Stimulated activated CD8-positive, alpha-beta memory T cell treated with anti-CD3 and anti-CD28 coated beads, Interleukin-12 subunit alpha, Interleukin-12 subunit beta, amount 100 ng/mL, for 1 hour (primary cell): ENCODE results near the gene NTM.

Experiments used
- DNase-seq: peaks from one replicate; pipeline ENCODE4 v3.0.0-alpha.2; 2020; ENCODE audit warnings: low read depth

NTM gene

DNA sequence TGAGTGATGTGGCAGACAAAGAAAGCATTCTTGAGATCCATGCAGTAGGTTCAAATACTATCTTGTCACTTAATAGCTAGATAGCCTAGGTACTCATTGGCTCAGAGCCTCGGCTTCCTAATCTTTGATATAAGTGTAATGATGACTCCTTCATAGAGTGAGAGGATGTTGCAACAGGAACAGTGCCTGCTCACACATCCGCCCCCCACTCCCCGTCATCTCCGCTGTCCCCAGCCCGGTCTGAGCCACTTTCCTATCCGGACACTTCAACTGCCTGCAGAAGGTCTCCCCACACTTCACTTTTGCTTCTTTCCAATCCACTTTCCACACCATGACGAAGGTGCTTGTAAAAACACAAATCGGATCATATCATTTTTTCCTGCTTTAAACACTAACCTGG lies 128.8 kb downstream of the NTM start:
- no peak for DNase-seq

GRCh38 chr11:131503017-131503416 lies 132.6 kb downstream of the NTM start:
- DNase-seq = no peak

GRCh38 chr11:131504199-131504949 lies 134.0 kb downstream of the NTM start:
- DNase-seq = no peak

DNA sequence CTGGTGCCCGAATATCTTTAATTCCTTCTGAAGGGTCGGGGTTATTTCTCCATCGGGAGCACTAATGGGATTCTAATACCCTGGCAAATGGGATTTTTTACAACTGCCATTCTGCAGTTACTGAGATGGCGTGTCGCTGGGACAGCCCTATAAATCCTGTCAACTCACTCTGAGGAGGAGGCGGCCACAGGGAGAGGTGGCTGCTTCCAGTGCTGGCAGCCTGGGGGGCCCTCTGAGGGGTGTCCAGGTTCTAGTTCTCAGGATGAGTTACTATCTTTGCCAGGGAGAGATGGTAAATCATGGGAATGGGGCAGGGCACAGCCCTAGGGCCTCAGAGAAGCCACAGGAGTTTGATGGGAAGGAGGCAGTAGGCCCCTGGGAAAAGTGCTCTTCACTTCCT lies 135.9 kb downstream of the NTM start:
- no peak for DNase-seq

DNA sequence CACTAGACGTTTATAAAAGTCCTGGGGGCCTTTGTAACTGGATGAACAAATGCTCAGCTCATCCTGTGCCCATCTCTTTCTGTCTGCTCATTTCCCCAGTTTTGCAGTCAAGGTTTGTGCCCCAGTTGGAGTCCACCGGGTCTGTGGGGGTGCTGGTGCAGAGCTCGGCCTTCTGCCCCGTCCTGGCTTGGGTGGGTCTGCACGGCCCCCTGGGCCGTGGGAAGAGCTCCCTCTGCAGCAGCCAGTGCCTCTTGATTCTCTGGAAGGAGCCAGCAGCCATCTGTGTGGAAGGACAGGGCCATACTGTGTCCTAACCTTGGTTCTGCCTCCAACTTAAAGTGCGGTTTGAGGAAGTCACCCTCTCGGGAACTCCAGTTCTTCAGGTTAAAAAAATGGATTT lies 140.2 kb downstream of the NTM start:
- no peak for DNase-seq

GRCh38 chr11:131511794-131512193 lies 141.4 kb downstream of the NTM start:
- no peak for DNase-seq

- no peak for DNase-seq
These were observed 141.8 kb downstream of the NTM start for GRCh38 chr11:131512228-131512627.

GRCh38 chr11:131514062-131514461 lies 143.6 kb downstream of the NTM start:
- DNase-seq = no peak

GRCh38 chr11:131518305-131518838 lies 148.0 kb downstream of the NTM start:
- no peak for DNase-seq

DNA sequence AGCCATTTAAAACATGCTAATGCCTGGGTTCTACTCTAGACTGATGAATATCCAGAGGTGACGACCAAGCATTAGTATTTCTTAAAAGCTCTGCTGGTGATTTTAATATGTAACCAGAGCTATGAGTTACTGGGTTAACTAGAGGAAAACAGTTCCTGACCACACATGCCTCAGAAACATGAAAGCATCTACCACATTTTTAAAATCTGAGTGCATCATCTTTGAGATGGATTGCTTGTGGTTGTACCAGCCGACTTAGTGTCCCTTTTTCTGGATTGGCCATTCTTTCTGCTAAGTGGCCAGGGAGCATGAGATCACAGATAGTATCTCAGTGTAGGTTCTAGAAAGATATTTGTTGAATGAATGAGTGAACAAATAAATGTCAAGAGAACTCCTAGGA lies 152.4 kb downstream of the NTM start:
- no peak for DNase-seq

DNA sequence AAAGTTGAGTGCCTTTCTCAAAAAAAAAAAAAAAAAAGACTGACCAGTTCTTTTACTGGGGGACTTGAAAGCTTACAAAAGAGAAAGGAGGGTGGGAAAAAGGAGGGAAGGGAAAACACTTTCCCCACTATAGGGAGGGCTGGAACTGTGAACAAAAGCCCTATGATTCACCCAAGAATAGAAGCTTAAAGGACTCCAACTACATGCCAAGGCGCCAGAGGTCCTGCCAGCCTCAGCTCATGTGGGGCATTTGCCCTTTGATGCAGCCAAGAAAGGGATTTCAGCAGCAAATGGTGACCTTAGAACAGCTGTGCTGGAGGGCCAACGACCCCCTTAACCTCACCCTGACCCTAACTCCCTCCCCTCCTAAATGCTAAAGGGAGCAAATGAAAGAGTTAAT lies 160.0 kb downstream of the NTM start:
- no peak for DNase-seq

DNA sequence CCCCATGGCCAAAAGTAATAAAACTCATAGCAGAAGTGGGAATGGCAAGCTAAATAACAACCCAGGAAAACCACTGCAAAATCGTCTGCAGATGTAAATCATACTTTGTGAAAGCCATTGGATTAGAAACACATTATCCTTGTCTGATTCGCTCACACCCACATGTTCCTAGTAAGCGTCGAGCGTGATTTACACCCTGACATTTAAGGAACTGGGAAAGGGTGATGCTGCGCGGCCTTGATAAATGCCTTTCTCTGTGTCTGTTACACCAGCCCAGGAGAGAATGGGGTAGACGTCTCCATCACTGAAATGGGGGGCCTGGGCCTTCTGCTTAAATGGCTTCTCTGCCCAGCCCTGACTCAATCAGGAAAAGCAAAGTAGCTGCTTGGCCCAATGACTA lies 162.7 kb downstream of the NTM start:
- DNase-seq = no peak

DNA sequence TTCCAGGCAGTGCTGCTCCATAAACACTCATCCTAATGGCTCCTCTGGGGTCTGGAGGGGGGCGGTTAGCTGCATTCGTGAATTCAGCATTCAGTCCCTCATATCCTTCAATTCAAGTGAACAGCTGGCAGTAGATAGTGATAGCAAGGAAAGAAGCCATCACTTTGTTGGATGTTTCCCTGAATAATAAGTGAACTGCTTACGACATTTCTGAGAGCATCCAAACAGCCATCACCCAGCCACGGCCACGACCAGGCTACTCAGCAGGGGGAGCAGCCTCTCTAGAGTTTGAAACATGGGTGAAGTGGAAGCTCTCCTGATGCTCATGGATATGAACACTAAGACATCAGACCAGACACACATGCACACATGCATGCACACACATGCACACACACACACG lies 163.6 kb downstream of the NTM start:
- no peak for DNase-seq

DNA sequence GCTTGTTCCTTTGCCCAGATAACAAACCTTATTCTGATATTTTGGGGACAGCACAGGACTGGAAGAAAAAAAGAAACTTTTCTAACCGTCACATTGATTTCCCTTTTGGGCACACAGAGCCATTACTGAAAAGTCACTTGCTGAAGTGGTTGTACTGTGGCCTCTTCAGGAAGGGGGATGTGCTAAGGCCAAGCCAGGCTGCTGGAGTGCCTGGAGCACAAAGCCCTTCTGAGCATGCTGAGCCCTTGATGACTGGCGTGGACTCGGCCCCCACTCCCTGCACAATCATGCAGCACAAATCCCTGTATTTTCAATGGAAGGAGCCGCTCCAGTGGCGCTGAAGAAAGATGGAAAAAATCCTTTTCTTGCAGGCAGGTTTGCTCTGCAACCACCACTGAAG lies 164.2 kb downstream of the NTM start:
- no peak for DNase-seq

GRCh38 chr11:131536159-131536558 lies 165.7 kb downstream of the NTM start:
- DNase-seq = no peak

GRCh38 chr11:131537196-131537595 lies 166.8 kb downstream of the NTM start:
- no peak for DNase-seq

- DNase-seq = no peak
These were observed 167.3 kb downstream of the NTM start for GRCh38 chr11:131537748-131538147.

- no peak for DNase-seq
These were observed 167.9 kb downstream of the NTM start for GRCh38 chr11:131538322-131538721.

DNA sequence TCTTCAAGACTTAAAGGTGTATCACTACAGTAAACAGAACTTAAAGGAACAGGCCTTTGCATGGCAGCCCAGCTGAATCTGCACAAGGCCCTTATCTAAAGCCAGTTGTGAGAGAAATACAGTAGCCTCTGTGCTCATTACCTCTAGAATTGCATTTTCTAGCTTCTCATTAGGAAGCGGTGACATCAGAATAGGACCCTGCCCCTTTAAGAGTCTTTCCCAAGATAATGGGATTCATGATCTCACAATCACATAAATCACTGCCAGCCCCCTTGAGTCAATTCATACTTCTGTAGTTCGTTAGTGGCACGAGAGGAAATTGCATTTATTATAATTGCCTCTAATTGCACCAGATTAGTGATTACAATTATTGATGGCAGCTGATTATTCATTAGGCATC lies 170.3 kb downstream of the NTM start:
- DNase-seq = no peak

GRCh38 chr11:131543389-131544025 lies 173.1 kb downstream of the NTM start:
- no peak for DNase-seq

- no peak for DNase-seq
These were observed 174.2 kb downstream of the NTM start for GRCh38 chr11:131544591-131544990.

DNA sequence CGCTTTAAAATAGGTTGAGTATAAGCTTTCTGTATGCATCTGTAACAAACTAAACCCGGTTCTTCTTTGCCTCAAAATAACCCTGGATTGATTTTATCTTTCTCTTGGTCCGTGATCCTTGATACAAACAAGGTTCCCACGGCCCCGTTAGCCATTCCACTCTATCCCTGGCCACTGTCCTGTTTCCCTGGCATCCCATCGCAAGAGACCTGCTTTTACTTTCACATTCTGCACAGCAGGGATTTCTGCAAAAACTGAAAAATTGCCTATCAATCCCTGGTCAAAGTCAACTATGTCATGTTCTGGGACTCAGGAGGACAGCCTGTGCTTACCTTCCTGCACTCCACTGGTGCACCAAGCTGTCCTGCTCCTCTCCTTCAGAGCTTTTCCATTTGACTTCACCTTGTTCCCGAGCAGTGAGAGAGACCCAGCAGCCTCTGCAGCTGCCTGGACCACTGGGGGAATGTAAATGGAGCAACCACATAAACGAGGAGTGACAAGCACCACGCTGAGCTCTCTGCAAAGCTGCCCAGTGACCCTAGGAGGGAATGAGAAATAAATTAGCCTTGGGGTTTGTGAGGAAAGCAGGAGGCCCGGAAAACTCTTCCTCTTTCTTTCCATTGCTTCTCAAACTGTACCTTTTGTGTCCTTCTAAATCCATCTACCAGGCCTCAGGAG lies 175.9 kb downstream of the NTM start:
- DNase-seq = no peak

DNA sequence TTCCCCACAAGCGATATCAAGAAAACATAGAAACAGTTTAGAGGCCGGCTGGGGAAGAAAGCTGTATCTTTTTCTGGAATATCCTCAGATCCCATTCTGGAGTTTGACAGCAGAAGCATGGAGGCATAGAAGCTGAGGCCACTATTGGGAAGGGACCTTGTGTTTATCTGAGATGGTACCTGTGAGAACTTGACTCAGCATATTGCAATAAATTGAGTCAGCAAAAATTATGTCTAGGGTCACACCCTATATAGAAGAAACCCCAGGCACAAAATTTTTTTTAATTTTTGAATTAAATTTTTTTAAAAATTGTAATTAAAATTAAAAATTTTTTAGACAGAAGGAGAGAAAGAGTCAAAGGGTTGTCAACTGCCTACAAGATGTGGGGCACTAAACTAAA lies 178.7 kb downstream of the NTM start:
- DNase-seq = no peak
